ENCODE measurements around the gene ACBD5.

ACBD5 gene

DNA sequence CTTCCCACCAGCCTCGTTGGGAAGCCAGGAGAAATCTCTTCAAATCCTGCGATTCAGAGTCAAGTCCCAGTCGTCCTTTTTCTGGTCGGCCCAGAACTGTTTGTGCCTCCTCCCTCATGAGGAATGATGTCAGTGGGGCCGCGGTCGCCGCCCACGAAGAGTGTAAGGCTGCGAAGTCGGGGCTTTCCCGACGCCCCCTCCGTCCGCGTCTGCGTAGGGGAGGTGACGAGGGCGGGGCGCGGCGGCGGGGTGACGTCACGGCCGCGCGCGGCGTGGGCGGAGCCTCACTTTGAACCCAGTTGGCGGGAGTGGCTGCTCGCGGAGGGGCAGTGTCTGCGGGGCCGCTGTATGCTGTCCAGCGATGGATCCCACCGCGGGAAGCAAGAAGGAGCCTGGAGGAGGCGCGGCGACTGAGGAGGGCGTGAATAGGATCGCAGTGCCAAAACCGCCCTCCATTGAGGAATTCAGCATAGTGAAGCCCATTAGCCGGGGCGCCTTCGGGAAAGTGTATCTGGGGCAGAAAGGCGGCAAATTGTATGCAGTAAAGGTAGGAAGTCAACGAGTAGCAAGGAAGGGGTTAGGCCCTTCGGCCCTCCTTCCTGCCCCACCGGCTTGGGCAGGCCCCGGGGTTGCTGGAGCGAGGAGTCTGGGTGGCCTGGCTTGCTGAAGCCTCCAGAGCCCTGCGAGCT, 85.4 kb downstream of the ACBD5 start, which contains the start of gene MASTL (continued):
- TF ChIP-seq ZNF449 (tag by site-specific recombination; IDR thresholded peaks at IDR 0.05) (no peak), ZNF596 (tag by site-specific recombination; IDR thresholded peaks at IDR 0.05) (no peak), ZNF280C (tag by site-specific recombination; IDR thresholded peaks at IDR 0.05) (no peak), ZNF175 (tag by site-specific recombination; IDR thresholded peaks at IDR 0.05) (no peak), TSHZ1 (tag by site-specific recombination; IDR thresholded peaks at IDR 0.05; ENCODE audit: borderline replicate concordance) (no peak; the same call in 1 of the 2 replicates), ZNF10 (tag by site-specific recombination; IDR thresholded peaks at IDR 0.05) (no peak; the same call in 1 of the 2 replicates), HOXA7 (CRISPR knock-in tag; IDR thresholded peaks at IDR 0.05; ENCODE audit: borderline replicate concordance) (no peak), ZNF707 (tag by site-specific recombination; IDR thresholded peaks at IDR 0.05) (no peak), ZNF2 (tag by site-specific recombination; IDR thresholded peaks at IDR 0.05) (0 out of 2 replicates have a peak, but pooled peaks have one; percentile 23), GLI4 (tag by site-specific recombination; IDR thresholded peaks at IDR 0.05) (peak; percentile 87), KLF16 (tag by site-specific recombination; IDR thresholded peaks at IDR 0.05) (peak; percentile 91), ZFP69B (tag by site-specific recombination; IDR thresholded peaks at IDR 0.05) (no peak), ZNF560 (tag by site-specific recombination; IDR thresholded peaks at IDR 0.05; ENCODE audit: borderline replicate concordance) (no peak), FEZF1 (tag by site-specific recombination; IDR thresholded peaks at IDR 0.05) (no peak), ZSCAN16 (tag by site-specific recombination; IDR thresholded peaks at IDR 0.05) (no peak), ZNF426 (tag by site-specific recombination; IDR thresholded peaks at IDR 0.05) (no peak), MYNN (tag by site-specific recombination; IDR thresholded peaks at IDR 0.05; ENCODE audit: borderline replicate concordance) (no peak), MEIS1 (CRISPR knock-in tag; IDR thresholded peaks at IDR 0.05; ENCODE audit: borderline replicate concordance) (no peak), ZNF510 (tag by site-specific recombination; IDR thresholded peaks at IDR 0.05; ENCODE audit: insufficient replicate concordance) (no peak)
- TF ChIP-seq, protein P1, sequence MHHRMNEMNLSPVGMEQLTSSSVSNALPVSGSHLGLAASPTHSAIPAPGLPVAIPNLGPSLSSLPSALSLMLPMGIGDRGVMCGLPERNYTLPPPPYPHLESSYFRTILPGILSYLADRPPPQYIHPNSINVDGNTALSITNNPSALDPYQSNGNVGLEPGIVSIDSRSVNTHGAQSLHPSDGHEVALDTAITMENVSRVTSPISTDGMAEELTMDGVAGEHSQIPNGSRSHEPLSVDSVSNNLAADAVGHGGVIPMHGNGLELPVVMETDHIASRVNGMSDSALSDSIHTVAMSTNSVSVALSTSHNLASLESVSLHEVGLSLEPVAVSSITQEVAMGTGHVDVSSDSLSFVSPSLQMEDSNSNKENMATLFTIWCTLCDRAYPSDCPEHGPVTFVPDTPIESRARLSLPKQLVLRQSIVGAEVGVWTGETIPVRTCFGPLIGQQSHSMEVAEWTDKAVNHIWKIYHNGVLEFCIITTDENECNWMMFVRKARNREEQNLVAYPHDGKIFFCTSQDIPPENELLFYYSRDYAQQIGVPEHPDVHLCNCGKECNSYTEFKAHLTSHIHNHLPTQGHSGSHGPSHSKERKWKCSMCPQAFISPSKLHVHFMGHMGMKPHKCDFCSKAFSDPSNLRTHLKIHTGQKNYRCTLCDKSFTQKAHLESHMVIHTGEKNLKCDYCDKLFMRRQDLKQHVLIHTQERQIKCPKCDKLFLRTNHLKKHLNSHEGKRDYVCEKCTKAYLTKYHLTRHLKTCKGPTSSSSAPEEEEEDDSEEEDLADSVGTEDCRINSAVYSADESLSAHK (tag by site-specific recombination; IDR thresholded peaks at IDR 0.05) = no peak
- TF ChIP-seq, protein P2, sequence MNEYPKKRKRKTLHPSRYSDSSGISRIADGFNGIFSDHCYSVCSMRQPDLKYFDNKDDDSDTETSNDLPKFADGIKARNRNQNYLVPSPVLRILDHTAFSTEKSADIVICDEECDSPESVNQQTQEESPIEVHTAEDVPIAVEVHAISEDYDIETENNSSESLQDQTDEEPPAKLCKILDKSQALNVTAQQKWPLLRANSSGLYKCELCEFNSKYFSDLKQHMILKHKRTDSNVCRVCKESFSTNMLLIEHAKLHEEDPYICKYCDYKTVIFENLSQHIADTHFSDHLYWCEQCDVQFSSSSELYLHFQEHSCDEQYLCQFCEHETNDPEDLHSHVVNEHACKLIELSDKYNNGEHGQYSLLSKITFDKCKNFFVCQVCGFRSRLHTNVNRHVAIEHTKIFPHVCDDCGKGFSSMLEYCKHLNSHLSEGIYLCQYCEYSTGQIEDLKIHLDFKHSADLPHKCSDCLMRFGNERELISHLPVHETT (tag by site-specific recombination; IDR thresholded peaks at IDR 0.05) = 0 out of 2 replicates have a peak, but pooled peaks have one; percentile 21
- TF ChIP-seq, protein P3, sequence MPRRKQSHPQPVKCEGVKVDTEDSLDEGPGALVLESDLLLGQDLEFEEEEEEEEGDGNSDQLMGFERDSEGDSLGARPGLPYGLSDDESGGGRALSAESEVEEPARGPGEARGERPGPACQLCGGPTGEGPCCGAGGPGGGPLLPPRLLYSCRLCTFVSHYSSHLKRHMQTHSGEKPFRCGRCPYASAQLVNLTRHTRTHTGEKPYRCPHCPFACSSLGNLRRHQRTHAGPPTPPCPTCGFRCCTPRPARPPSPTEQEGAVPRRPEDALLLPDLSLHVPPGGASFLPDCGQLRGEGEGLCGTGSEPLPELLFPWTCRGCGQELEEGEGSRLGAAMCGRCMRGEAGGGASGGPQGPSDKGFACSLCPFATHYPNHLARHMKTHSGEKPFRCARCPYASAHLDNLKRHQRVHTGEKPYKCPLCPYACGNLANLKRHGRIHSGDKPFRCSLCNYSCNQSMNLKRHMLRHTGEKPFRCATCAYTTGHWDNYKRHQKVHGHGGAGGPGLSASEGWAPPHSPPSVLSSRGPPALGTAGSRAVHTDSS (tag by site-specific recombination; IDR thresholded peaks at IDR 0.05) = no peak
- TF ChIP-seq, protein P4, sequence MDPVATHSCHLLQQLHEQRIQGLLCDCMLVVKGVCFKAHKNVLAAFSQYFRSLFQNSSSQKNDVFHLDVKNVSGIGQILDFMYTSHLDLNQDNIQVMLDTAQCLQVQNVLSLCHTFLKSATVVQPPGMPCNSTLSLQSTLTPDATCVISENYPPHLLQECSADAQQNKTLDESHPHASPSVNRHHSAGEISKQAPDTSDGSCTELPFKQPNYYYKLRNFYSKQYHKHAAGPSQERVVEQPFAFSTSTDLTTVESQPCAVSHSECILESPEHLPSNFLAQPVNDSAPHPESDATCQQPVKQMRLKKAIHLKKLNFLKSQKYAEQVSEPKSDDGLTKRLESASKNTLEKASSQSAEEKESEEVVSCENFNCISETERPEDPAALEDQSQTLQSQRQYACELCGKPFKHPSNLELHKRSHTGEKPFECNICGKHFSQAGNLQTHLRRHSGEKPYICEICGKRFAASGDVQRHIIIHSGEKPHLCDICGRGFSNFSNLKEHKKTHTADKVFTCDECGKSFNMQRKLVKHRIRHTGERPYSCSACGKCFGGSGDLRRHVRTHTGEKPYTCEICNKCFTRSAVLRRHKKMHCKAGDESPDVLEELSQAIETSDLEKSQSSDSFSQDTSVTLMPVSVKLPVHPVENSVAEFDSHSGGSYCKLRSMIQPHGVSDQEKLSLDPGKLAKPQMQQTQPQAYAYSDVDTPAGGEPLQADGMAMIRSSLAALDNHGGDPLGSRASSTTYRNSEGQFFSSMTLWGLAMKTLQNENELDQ (tag by site-specific recombination; IDR thresholded peaks at IDR 0.05; ENCODE audit: low read depth) = no peak
